Measurements from ENCODE around the gene RORB. TPM values are rescaled to one million over a fixed set of nuclear protein-coding genes. Genes with fewer than 3 reads are reported as not detected.

RORB gene
- total RNA-seq, 2 experiments from 2014 or later, result not detected

DNA sequence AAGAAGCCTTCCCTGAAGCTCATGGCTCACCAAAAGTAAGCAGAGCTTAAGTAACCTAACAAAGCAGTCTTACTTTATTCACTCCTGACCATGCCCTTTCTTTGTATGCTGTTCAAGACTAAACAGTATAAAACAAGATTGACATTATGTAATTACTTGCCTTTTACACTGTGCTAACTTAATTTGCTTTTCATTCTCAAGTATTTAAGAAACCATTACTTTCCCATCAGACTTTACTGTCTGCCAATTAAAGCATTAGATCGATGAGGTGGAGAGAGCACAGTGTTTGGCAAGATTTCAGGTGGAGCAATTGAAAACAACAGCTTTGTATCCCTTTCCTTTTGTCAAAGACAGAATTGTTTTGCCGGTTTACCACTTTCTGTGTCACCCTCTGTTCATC, 98.2 kb downstream of the RORB start:
- ChIA-PET CTCF (ENCODE audit: unreplicated experiment) (no interaction called here), POLR2A (no interaction called here)
- BruUV-seq (replicated peaks), result no TSS peak
- H3K4me3 ChIP-seq (ENCODE audit: low read depth, low read length, poor library complexity, severe bottlenecking), result no peak overlapping the region
- no peak overlapping the region for H3K4me2 ChIP-seq (ENCODE audit: low read length)
- H4K20me1 ChIP-seq (ENCODE audit: insufficient read depth, low read length), result no peaks in the 10 kb centered on the region
- H3K36me3 ChIP-seq (ENCODE audit: insufficient read depth, low read length), result no peaks in the 10 kb centered on the region
- TF ChIP-seq, protein P1, sequence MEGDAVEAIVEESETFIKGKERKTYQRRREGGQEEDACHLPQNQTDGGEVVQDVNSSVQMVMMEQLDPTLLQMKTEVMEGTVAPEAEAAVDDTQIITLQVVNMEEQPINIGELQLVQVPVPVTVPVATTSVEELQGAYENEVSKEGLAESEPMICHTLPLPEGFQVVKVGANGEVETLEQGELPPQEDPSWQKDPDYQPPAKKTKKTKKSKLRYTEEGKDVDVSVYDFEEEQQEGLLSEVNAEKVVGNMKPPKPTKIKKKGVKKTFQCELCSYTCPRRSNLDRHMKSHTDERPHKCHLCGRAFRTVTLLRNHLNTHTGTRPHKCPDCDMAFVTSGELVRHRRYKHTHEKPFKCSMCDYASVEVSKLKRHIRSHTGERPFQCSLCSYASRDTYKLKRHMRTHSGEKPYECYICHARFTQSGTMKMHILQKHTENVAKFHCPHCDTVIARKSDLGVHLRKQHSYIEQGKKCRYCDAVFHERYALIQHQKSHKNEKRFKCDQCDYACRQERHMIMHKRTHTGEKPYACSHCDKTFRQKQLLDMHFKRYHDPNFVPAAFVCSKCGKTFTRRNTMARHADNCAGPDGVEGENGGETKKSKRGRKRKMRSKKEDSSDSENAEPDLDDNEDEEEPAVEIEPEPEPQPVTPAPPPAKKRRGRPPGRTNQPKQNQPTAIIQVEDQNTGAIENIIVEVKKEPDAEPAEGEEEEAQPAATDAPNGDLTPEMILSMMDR (conservative IDR thresholded peaks at IDR 0.05; ENCODE audit: low read length), result no peak
- TF ChIP-seq EZH2phosphoT487 (IDR thresholded peaks at IDR 0.05; ENCODE audit: borderline replicate concordance, low read depth, low read length), result no peak
- no peak overlapping the region for H2AFZ ChIP-seq (ENCODE audit: low read length)
- no peaks in the 10 kb centered on the region for H3K79me2 ChIP-seq (ENCODE audit: insufficient read depth, low read depth, low read length)
- intact Hi-C loops (cut with micrococcal nuclease; ENCODE audit: unreplicated experiment), result no loop called here
- no peak for DNase-seq (ENCODE audit: low spot score)
- no peaks in the 10 kb centered on the region for H3K9me3 ChIP-seq (ENCODE audit: low read length)
- H3K27ac ChIP-seq (ENCODE audit: low read depth, low read length, poor library complexity, severe bottlenecking), result no peak overlapping the region
- no peaks in the 10 kb centered on the region for H3K4me1 ChIP-seq (ENCODE audit: insufficient read depth, low read length, poor library complexity, severe bottlenecking)
- H3K9me2 ChIP-seq (ENCODE audit: insufficient read depth, low read length), result no peaks in the 10 kb centered on the region

DNA sequence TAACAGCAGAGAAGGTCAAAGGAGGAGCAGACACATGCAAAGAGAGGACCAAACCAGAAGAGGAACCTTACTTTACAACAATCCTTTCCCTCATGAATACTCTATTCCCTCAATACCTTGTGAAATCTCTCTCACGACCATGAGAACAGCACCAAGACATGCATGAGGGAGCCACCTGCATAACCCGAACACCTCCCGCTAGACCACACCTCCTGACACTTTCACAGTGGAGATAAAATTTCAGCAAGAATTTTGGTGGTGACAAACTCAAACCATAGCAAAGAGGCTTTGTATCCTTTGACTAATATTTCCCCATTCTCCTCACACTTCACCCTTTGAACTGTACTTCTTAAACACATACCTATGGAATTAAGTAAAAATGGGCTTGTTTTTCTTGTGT, 101.7 kb downstream of the RORB start:
- DNase-seq (ENCODE audit: low spot score), result no peak
- H4K20me1 ChIP-seq (ENCODE audit: insufficient read depth, low read length), result no peaks in the 10 kb centered on the region

More for the DNA sequence above, 101.7 kb downstream of the RORB start:
- no peak overlapping the region for H3K4me3 ChIP-seq (ENCODE audit: low read depth, low read length, poor library complexity, severe bottlenecking)
- H3K36me3 ChIP-seq (ENCODE audit: insufficient read depth, low read length), result no peaks in the 10 kb centered on the region
- intact Hi-C loops (cut with micrococcal nuclease; ENCODE audit: unreplicated experiment), result no loop called here
- H3K4me1 ChIP-seq (ENCODE audit: insufficient read depth, low read length, poor library complexity, severe bottlenecking), result no peaks in the 10 kb centered on the region
- ChIA-PET POLR2A (no interaction called here), CTCF (ENCODE audit: unreplicated experiment) (no interaction called here)
- H2AFZ ChIP-seq (ENCODE audit: low read length), result no peak overlapping the region
- H3K4me2 ChIP-seq (ENCODE audit: low read length), result no peak overlapping the region
- no peaks in the 10 kb centered on the region for H3K79me2 ChIP-seq (ENCODE audit: insufficient read depth, low read depth, low read length)
- H3K9me3 ChIP-seq (ENCODE audit: low read length), result no peaks in the 10 kb centered on the region
- H3K27ac ChIP-seq (ENCODE audit: low read depth, low read length, poor library complexity, severe bottlenecking), result no peak overlapping the region
- TF ChIP-seq, protein P1 (conservative IDR thresholded peaks at IDR 0.05; ENCODE audit: low read length), result no peak
- TF ChIP-seq EZH2phosphoT487 (IDR thresholded peaks at IDR 0.05; ENCODE audit: borderline replicate concordance, low read depth, low read length), result no peak
- no TSS peak for BruUV-seq (replicated peaks)
- H3K9me2 ChIP-seq (ENCODE audit: insufficient read depth, low read length), result no peaks in the 10 kb centered on the region
